ENCODE results near the gene UPP1. TPM values are rescaled to one million over a fixed set of nuclear protein-coding genes. Genes with fewer than 3 reads are reported as not detected.

The UPP1 gene
- total and polyA plus RNA-seq, 5 donors from 2014 or later = 66.6 to 123 (median 106) TPM

DNA sequence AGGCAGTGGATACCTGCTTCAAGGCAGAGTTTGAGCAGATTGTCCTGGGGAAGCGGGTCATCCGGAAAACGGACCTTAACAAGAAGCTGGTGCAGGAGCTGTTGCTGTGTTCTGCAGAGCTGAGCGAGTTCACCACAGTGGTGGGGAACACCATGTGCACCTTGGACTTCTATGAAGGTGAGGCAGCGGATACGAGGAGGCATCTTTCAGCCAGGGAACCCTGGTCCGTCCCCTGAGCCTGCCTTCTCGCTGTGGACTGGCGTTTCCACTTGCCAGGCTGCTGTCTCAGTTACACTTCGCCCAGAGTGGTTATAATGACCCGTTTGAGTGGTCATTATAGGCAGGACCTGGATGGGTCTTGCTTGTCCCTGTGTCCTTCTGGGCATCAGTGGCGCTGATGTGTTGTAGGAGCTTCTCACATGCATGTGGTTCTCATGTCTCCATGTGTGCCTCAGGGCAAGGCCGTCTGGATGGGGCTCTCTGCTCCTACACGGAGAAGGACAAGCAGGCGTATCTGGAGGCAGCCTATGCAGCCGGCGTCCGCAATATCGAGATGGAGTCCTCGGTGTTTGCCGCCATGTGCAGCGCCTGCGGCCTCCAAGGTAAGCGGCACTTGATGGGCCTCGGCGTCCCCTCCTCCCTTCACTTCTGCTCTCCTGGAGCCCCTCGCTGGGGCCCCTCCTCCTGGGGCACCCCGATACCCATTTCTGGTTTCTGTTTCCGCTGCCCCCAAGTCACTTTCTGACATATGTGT is 18.0 kb downstream of the UPP1 start:
- H3K27ac ChIP-seq (ENCODE audit: insufficient read depth, low read length, poor library complexity, severe bottlenecking) = no peak overlapping the region
- Mint-ChIP-seq H3K27me3 (no peaks in the 10 kb centered on the region), H3K36me3 (peaks cover 55% of the 10 kb centered on the region), H3K4me3 (no peak overlapping the region), H3K4me1 (peaks cover 11 to 30% (median 18%) of the 10 kb centered on the region in 4 donors), H3K9me3 (no peaks in the 10 kb centered on the region), H3K27ac (peak overlapping the region in 1 of 3 donors; percentile 85)
- H3K4me3 ChIP-seq (ENCODE audit: low read depth, low read length) = no peak overlapping the region
- no peaks in the 10 kb centered on the region for H3K27me3 ChIP-seq (ENCODE audit: control insufficient read depth, insufficient read depth, low read length)
- DNase-seq (no peak), ATAC-seq (ENCODE audit: low read depth in 2 of 2) (no peak)
- no peaks in the 10 kb centered on the region for H3K9me3 ChIP-seq (ENCODE audit: control insufficient read depth in 2 of 2, low read length in 2 of 2)
- peaks cover 10% of the 10 kb centered on the region for H3K4me1 ChIP-seq (ENCODE audit: control insufficient read depth, insufficient read depth, low read length, poor library complexity, severe bottlenecking)
- peaks cover 68% of the 10 kb centered on the region for H3K36me3 ChIP-seq (ENCODE audit: control insufficient read depth, insufficient read depth, low read length)

- DNase-seq (no peak), ATAC-seq (ENCODE audit: low read depth in 2 of 2) (no peak)
- Mint-ChIP-seq H3K9me3 (no peaks in the 10 kb centered on the region), H3K4me1 (peaks cover 11 to 23% (median 16%) of the 10 kb centered on the region in 4 donors), H3K36me3 (peaks cover 48% of the 10 kb centered on the region), H3K27ac (peak overlapping the region in 2 of 3 donors; percentile 36 to 50), H3K27me3 (no peaks in the 10 kb centered on the region), H3K4me3 (no peak overlapping the region)
- H3K4me1 ChIP-seq (ENCODE audit: control insufficient read depth, insufficient read depth, low read length, poor library complexity, severe bottlenecking) = peaks cover 10% of the 10 kb centered on the region
- H3K36me3 ChIP-seq (ENCODE audit: control insufficient read depth, insufficient read depth, low read length) = peaks cover 59% of the 10 kb centered on the region
- H3K27ac ChIP-seq (ENCODE audit: insufficient read depth, low read length, poor library complexity, severe bottlenecking) = no peak overlapping the region
- no peaks in the 10 kb centered on the region for H3K27me3 ChIP-seq (ENCODE audit: control insufficient read depth, insufficient read depth, low read length)
- no peaks in the 10 kb centered on the region for H3K9me3 ChIP-seq (ENCODE audit: control insufficient read depth in 2 of 2, low read length in 2 of 2)
- no peak overlapping the region for H3K4me3 ChIP-seq (ENCODE audit: low read depth, low read length)
These were observed 18.9 kb downstream of the UPP1 start for GRCh38 chr7:48107926-48108472.

GRCh38 chr7:48108959-48109847 is 20.1 kb downstream of the UPP1 start:
- no peak overlapping the region for H3K4me3 ChIP-seq (ENCODE audit: low read depth, low read length)
- H3K4me3 Mint-ChIP-seq = no peak overlapping the region
- DNase-seq (no peak), ATAC-seq (ENCODE audit: low read depth in 2 of 2) (no peak)
- H3K27me3 ChIP-seq (ENCODE audit: control insufficient read depth, insufficient read depth, low read length) = no peaks in the 10 kb centered on the region
- peaks cover 39% of the 10 kb centered on the region for H3K36me3 Mint-ChIP-seq
- peak overlapping the region; percentile 85 to 95 (median 91) for H3K27ac Mint-ChIP-seq
- no peaks in the 10 kb centered on the region for H3K27me3 Mint-ChIP-seq
- H3K9me3 Mint-ChIP-seq = no peaks in the 10 kb centered on the region
- peaks cover 10% of the 10 kb centered on the region for H3K4me1 ChIP-seq (ENCODE audit: control insufficient read depth, insufficient read depth, low read length, poor library complexity, severe bottlenecking)
- H3K4me1 Mint-ChIP-seq = peaks cover 10 to 20% (median 16%) of the 10 kb centered on the region in 4 donors
- H3K27ac ChIP-seq (ENCODE audit: insufficient read depth, low read length, poor library complexity, severe bottlenecking) = no peak overlapping the region
- H3K36me3 ChIP-seq (ENCODE audit: control insufficient read depth, insufficient read depth, low read length) = peaks cover 48% of the 10 kb centered on the region
- no peaks in the 10 kb centered on the region for H3K9me3 ChIP-seq (ENCODE audit: control insufficient read depth in 2 of 2, low read length in 2 of 2)

DNA sequence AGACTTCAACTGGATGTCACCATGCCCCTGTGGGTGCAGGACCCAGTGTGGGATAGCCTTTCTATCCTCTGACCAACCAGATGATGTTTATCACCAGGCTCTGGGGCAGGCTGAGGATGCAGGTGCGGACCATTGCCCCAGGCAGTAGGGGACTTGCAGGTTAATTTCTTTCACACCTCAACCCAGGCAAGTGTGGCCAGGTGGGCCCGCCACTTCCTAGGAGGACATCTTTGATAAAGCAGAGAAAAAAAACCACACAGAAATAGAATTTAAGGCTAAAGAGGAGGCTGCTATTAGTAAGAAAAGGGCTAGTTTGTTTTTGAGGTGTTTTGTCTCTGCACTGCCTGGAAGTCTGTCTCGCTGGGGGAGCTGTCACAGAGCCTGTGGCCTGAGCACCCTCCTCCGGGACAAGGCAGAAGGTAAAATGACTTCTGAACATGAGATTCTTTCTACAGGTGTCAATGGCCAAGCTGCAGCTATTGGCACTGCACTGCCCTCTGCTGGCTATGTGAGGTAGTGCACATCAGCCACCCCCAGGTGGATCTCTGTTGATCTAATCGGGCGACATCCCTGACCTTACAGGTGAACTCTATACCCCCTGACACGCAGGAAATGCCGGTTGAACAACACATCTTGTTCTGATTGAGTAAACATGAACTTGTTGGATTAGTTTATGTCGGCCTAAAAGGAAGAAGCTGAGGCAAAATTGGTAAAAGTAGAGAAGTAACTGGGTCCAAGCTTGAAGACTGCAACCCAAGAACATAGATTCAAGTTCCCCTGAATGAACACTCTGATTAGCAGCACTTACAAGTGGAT is 21.0 kb downstream of the UPP1 start:
- Histone ChIP-seq H3K27me3 (ENCODE audit: control insufficient read depth, insufficient read depth, low read length) (no peaks in the 10 kb centered on the region), H3K36me3 (ENCODE audit: control insufficient read depth, insufficient read depth, low read length) (peaks cover 40% of the 10 kb centered on the region), H3K9me3 (ENCODE audit: control insufficient read depth in 2 of 2, low read length in 2 of 2) (no peaks in the 10 kb centered on the region), H3K4me1 (ENCODE audit: control insufficient read depth, insufficient read depth, low read length, poor library complexity, severe bottlenecking) (peaks cover 10% of the 10 kb centered on the region), H3K27ac (ENCODE audit: insufficient read depth, low read length, poor library complexity, severe bottlenecking) (peak overlapping the region; percentile 1), H3K4me3 (ENCODE audit: low read depth, low read length) (no peak overlapping the region)
- H3K27me3 Mint-ChIP-seq = no peaks in the 10 kb centered on the region
- peaks cover 31% of the 10 kb centered on the region for H3K36me3 Mint-ChIP-seq
- ATAC-seq (ENCODE audit: low read depth in 2 of 2) (peak; percentile 93 to 95), DNase-seq (peak; percentile 73 to 89 (median 85))
- H3K9me3 Mint-ChIP-seq = no peaks in the 10 kb centered on the region
- H3K4me3 Mint-ChIP-seq = no peak overlapping the region
- peaks cover 4 to 18% (median 11%) of the 10 kb centered on the region in 4 donors for H3K4me1 Mint-ChIP-seq
- H3K27ac Mint-ChIP-seq = peak overlapping the region; percentile 85 to 95 (median 91)

DNA sequence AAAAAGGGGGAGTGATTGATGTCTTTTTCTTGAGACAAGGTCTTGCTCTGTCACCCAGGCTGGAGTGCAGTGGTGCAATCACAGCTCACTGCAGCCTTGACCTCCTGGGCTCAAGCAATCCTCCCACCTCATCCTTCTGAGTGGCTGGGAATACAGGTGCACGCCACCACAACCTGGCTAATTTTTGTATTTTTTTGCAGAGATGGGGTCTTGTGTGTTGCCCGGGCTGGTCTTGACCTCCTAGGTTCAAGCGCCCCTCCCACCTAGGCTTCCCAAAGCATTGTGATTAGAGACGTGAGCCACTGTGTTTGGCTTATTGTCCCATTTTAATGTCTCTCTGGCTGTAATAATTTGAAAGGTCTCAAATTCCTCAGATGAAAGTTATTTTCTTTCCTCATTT is 21.8 kb downstream of the UPP1 start:
- peak overlapping the region; percentile 1 for H3K27ac ChIP-seq (ENCODE audit: insufficient read depth, low read length, poor library complexity, severe bottlenecking)
- no peaks in the 10 kb centered on the region for H3K27me3 Mint-ChIP-seq
- H3K9me3 ChIP-seq (ENCODE audit: control insufficient read depth in 2 of 2, low read length in 2 of 2) = no peaks in the 10 kb centered on the region
- H3K27me3 ChIP-seq (ENCODE audit: control insufficient read depth, insufficient read depth, low read length) = no peaks in the 10 kb centered on the region
- H3K4me3 Mint-ChIP-seq = no peak overlapping the region
- H3K36me3 ChIP-seq (ENCODE audit: control insufficient read depth, insufficient read depth, low read length) = peaks cover 31% of the 10 kb centered on the region
- peaks cover 10% of the 10 kb centered on the region for H3K4me1 ChIP-seq (ENCODE audit: control insufficient read depth, insufficient read depth, low read length, poor library complexity, severe bottlenecking)
- peak overlapping the region; percentile 39 to 95 (median 85) for H3K27ac Mint-ChIP-seq
- DNase-seq = no peak
- H3K9me3 Mint-ChIP-seq = no peaks in the 10 kb centered on the region
- peaks cover 4 to 18% (median 11%) of the 10 kb centered on the region in 4 donors for H3K4me1 Mint-ChIP-seq
- no peak for ATAC-seq (ENCODE audit: low read depth in 2 of 2)
- no peak overlapping the region for H3K4me3 ChIP-seq (ENCODE audit: low read depth, low read length)
- peaks cover 25% of the 10 kb centered on the region for H3K36me3 Mint-ChIP-seq

- no peak overlapping the region for H3K4me3 ChIP-seq (ENCODE audit: low read depth, low read length)
- no peaks in the 10 kb centered on the region for H3K9me3 ChIP-seq (ENCODE audit: control insufficient read depth in 2 of 2, low read length in 2 of 2)
- Mint-ChIP-seq H3K36me3 (peaks cover 23% of the 10 kb centered on the region), H3K9me3 (no peaks in the 10 kb centered on the region), H3K27me3 (peaks cover 4% of the 10 kb centered on the region), H3K27ac (no peak overlapping the region), H3K4me1 (peaks cover 4 to 18% (median 10%) of the 10 kb centered on the region in 4 donors), H3K4me3 (no peak overlapping the region)
- DNase-seq = no peak
- H3K27ac ChIP-seq (ENCODE audit: insufficient read depth, low read length, poor library complexity, severe bottlenecking) = no peak overlapping the region
- no peaks in the 10 kb centered on the region for H3K27me3 ChIP-seq (ENCODE audit: control insufficient read depth, insufficient read depth, low read length)
- peaks cover 26% of the 10 kb centered on the region for H3K36me3 ChIP-seq (ENCODE audit: control insufficient read depth, insufficient read depth, low read length)
- peaks cover 10% of the 10 kb centered on the region for H3K4me1 ChIP-seq (ENCODE audit: control insufficient read depth, insufficient read depth, low read length, poor library complexity, severe bottlenecking)
- ATAC-seq (ENCODE audit: low read depth in 2 of 2) = no peak
These were observed 22.5 kb downstream of the UPP1 start for GRCh38 chr7:48111596-48111995.
